CD14-positive monocyte (primary cell): ENCODE data around the gene FAM168A. TPM values are rescaled to one million over a fixed set of nuclear protein-coding genes. Genes with fewer than 3 reads are reported as not detected.

Source experiments
- DNase-seq, 3 donors: peaks; one replicate each; pipeline ENCODE4 v3.0.0-alpha.2; 2011 to 2022
- H2AFZ ChIP-seq: 2 replicates; pipeline ENCODE4 v1.6.0; 2012; ENCODE audit warnings: mild to moderate bottlenecking, low read depth, low read length, inconsistent platforms; ENCODE audit not compliant: insufficient read depth, poor library complexity, severe bottlenecking
- H3K27ac ChIP-seq, 2 donors: 1 replicate in 1 of 2; 2 replicates in 1 of 2; pipeline ENCODE4 v1.5.1; 2012 to 2013; ENCODE audit warnings: low read length in 2 of 2, control low read depth in 1 of 2, inconsistent platforms in 1 of 2, low read depth in 1 of 2, mild to moderate bottlenecking in 1 of 2
- H3K27me3 ChIP-seq, 2 donors: one replicate each; pipeline versions ENCODE4 v1.6.0 to v1.6.1; 2011 to 2013; ENCODE audit warnings: low read length in 2 of 2; ENCODE audit not compliant: control insufficient read depth in 2 of 2, insufficient read depth in 2 of 2
- H3K36me3 ChIP-seq, 2 donors: replicated peaks in 1 of 2; 1 replicate in 1 of 2; 2 replicates in 1 of 2; pipeline versions ENCODE4 v1.5.1 to v1.6.1; 2012 to 2013; ENCODE audit warnings: low read length in 2 of 2, control low read depth in 1 of 2, inconsistent platforms in 1 of 2, mild to moderate bottlenecking in 1 of 2; ENCODE audit not compliant: insufficient read depth in 2 of 2, control insufficient read depth in 1 of 2
- H3K4me1 ChIP-seq, 2 donors: 1 replicate in 1 of 2; 2 replicates in 1 of 2; pipeline versions ENCODE4 v1.5.1 to v1.6.1; 2012 to 2013; ENCODE audit warnings: low read length in 2 of 2, control low read depth in 1 of 2, inconsistent platforms in 1 of 2, mild to moderate bottlenecking in 1 of 2, moderate library complexity in 1 of 2; ENCODE audit not compliant: insufficient read depth in 2 of 2, control insufficient read depth in 1 of 2
- H3K4me2 ChIP-seq: replicated peaks from 2 replicates; pipeline ENCODE3; 2012; ENCODE audit warnings: low read length, moderate library complexity, mild to moderate bottlenecking; ENCODE audit not compliant: poor library complexity, severe bottlenecking; ENCODE audit errors: extremely low read depth
- H3K4me3 ChIP-seq, 3 experiments: fragments of 200-600 bp in 1 of 3; sonication (generic) in 1 of 3; replicated peaks in 1 of 3; 1 replicate in 2 of 3; 2 replicates in 1 of 3; pipeline ENCODE4 v1.5.1; 2011 to 2013; ENCODE audit warnings: low read length in 3 of 3, mild to moderate bottlenecking in 3 of 3, control low read depth in 2 of 3, low read depth in 2 of 3, inconsistent platforms in 1 of 3, moderate library complexity in 1 of 3
- H3K79me2 ChIP-seq: 2 replicates; pipeline ENCODE4 v1.6.0; 2012; ENCODE audit warnings: mild to moderate bottlenecking, control low read depth, inconsistent platforms, low read length, moderate library complexity; ENCODE audit not compliant: insufficient read depth
- H3K9ac ChIP-seq: 2 replicates; pipeline ENCODE4 v1.6.0; 2017; ENCODE audit warnings: low read length, mild to moderate bottlenecking; ENCODE audit not compliant: insufficient read depth, poor library complexity, severe bottlenecking
- H3K9me3 ChIP-seq, 2 donors: replicated peaks in 1 of 2; 1 replicate in 1 of 2; 2 replicates in 1 of 2; pipeline versions ENCODE4 v1.5.1 to v1.6.1; 2012 to 2013; ENCODE audit warnings: low read length in 2 of 2, control low read depth in 1 of 2; ENCODE audit not compliant: control insufficient read depth in 1 of 2, insufficient read depth in 1 of 2
- H4K20me1 ChIP-seq: 2 replicates; pipeline ENCODE4 v1.6.0; 2012; ENCODE audit warnings: mild to moderate bottlenecking, low read length, control low read depth, moderate library complexity; ENCODE audit not compliant: insufficient read depth
- H3K27ac Mint-ChIP-seq, 7 donors: one replicate each; pipeline ENCODE4 v1.8.0; 2020; ENCODE audit warnings: mild to moderate bottlenecking in 7 of 7, mixed read lengths in 7 of 7, moderate library complexity in 6 of 7, inconsistent platforms in 2 of 7
- H3K27me3 Mint-ChIP-seq, 3 donors: one replicate each; pipeline ENCODE4 v1.8.0; 2021 to 2022; ENCODE audit warnings: low read depth in 3 of 3, mild to moderate bottlenecking in 3 of 3, mixed read lengths in 3 of 3, moderate library complexity in 3 of 3, inconsistent platforms in 1 of 3
- H3K36me3 Mint-ChIP-seq, 2 donors: one replicate each; pipeline ENCODE4 v1.8.0; 2020; ENCODE audit warnings: mixed read lengths in 2 of 2, inconsistent platforms in 1 of 2, mild to moderate bottlenecking in 1 of 2
- H3K4me1 Mint-ChIP-seq: one replicate; pipeline ENCODE4 v1.8.0; 2020; ENCODE audit warnings: mild to moderate bottlenecking, mixed read lengths
- H3K4me3 Mint-ChIP-seq, 2 donors: one replicate each; pipeline ENCODE4 v1.8.0; 2020; ENCODE audit warnings: mild to moderate bottlenecking in 2 of 2, mixed read lengths in 2 of 2, moderate library complexity in 1 of 2
- H3K9me3 Mint-ChIP-seq, 7 donors: one replicate each; pipeline ENCODE4 v1.8.0; 2020 to 2022; ENCODE audit warnings: mixed read lengths in 7 of 7, mild to moderate bottlenecking in 6 of 7, moderate library complexity in 6 of 7, inconsistent platforms in 2 of 7
- WGBS: methylation state at CpG from one replicate; pipeline ENCODE4 v1.1.5; 2013; ENCODE audit warnings: missing lambda C conversion rate; ENCODE audit not compliant: insufficient coverage; 5-methylcytosine and 5-hydroxymethylcytosine counted together
- intact Hi-C, 2 donors: fragments of 100-400 bp; cut with micrococcal nuclease; formaldehyde crosslinking; loops; one replicate each; pipeline versions ENCODE4 v1.15.0 to v1.15.1; 2023
- polyA plus RNA-seq, 3 donors: library from polyadenylated mRNA; depleted of rRNA in 1 of 3; unstranded in 2 of 3; stranded (reverse) in 1 of 3; fragments of 300-500 nt in 2 of 3; fragments of >200 nt in 1 of 3; fragmentation: Illumina TruSeq in 2 of 3; gene quantifications; 1 replicate in 2 of 3; 2 replicates in 1 of 3; pipeline ENCODE4 v1.2.3, GENCODE V29; 2012 to 2021
- TF ChIP-seq, protein P1 (sequence below): fragments of 200-600 bp; IDR thresholded peaks from one replicate; pipeline ENCODE4 v1.8.0; 2022; ENCODE audit warnings: antibody characterized with exemption, mild to moderate bottlenecking

The FAM168A gene
- polyA plus RNA-seq, 3 donors, result 1.4 to 13.3 (median 2.1) TPM

GRCh38 chr11:73579641-73580434 lies 18.1 kb downstream of the FAM168A start:
- Histone ChIP-seq H3K9ac (no peak overlapping the region), H3K27ac (no peak overlapping the region), H3K27me3 (no peaks in the 10 kb centered on the region), H3K4me1 (peaks cover 0 to 2% of the 10 kb centered on the region in 2 donors), H3K79me2 (peaks cover 17% of the 10 kb centered on the region), H3K36me3 (peaks cover 0 to 21% of the 10 kb centered on the region in 2 donors), H3K9me3 (peaks cover 0 to 2% of the 10 kb centered on the region in 2 donors), H2AFZ (no peak overlapping the region), H3K4me2 (no peak overlapping the region), H3K4me3 (no peak overlapping the region), H4K20me1 (peaks cover 36% of the 10 kb centered on the region)
- Mint-ChIP-seq H3K27me3 (no peaks in the 10 kb centered on the region), H3K4me1 (peaks cover 7% of the 10 kb centered on the region), H3K4me3 (no peak overlapping the region), H3K27ac (peak overlapping the region in 1 of 7 donors; percentile 11), H3K36me3 (peaks cover 32 to 38% of the 10 kb centered on the region in 2 donors), H3K9me3 (peaks cover 0 to 4% (median 0%) of the 10 kb centered on the region in 7 donors)
- DNase-seq, result no peak
- intact Hi-C loops, result no loop called here
- TF ChIP-seq, protein P1, sequence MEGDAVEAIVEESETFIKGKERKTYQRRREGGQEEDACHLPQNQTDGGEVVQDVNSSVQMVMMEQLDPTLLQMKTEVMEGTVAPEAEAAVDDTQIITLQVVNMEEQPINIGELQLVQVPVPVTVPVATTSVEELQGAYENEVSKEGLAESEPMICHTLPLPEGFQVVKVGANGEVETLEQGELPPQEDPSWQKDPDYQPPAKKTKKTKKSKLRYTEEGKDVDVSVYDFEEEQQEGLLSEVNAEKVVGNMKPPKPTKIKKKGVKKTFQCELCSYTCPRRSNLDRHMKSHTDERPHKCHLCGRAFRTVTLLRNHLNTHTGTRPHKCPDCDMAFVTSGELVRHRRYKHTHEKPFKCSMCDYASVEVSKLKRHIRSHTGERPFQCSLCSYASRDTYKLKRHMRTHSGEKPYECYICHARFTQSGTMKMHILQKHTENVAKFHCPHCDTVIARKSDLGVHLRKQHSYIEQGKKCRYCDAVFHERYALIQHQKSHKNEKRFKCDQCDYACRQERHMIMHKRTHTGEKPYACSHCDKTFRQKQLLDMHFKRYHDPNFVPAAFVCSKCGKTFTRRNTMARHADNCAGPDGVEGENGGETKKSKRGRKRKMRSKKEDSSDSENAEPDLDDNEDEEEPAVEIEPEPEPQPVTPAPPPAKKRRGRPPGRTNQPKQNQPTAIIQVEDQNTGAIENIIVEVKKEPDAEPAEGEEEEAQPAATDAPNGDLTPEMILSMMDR, result no peak
- WGBS, result 96% methylated on average over 8 of the region's 8 CpGs

DNA sequence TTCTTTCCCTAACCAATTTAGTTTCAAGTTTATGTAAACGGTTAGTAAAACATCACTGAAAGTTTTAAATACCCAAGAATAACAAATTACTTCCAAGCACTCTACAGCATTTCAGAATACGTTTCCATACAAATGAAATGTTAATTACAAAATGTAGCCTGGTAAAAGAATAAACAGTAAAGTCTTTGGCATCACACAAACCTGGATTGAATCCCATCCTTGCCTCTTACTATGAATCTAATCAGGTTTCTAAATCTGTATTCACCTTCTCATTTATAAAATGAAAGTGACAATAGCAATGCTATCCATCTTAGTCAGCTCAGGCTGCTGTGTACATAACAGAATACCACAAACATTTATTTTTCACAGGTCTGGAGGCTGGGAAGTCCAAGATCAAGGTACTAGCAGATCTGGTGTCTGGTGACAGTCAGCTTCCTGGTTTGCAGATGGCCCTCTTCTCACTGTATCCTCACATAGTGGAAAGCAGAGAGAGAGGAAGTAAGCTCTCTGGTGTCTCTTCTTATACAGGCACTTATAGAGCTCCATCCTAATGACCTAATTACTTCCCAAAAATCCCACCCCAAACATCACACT lies 19.2 kb downstream of the FAM168A start:
- Histone ChIP-seq H3K36me3 (peaks cover 0 to 21% of the 10 kb centered on the region in 2 donors), H3K4me1 (peaks cover 0 to 5% of the 10 kb centered on the region in 2 donors), H3K27me3 (no peaks in the 10 kb centered on the region), H3K4me2 (no peak overlapping the region), H4K20me1 (peaks cover 34% of the 10 kb centered on the region), H3K79me2 (peaks cover 13% of the 10 kb centered on the region), H2AFZ (no peak overlapping the region), H3K27ac (peak overlapping the region in 1 of 2 donors; percentile 32), H3K9me3 (peaks cover 0 to 2% of the 10 kb centered on the region in 2 donors), H3K9ac (no peak overlapping the region), H3K4me3 (no peak overlapping the region)
- peak in 2 of 3 donors; percentile 21 to 30 for DNase-seq
- Mint-ChIP-seq H3K36me3 (peaks cover 28 to 29% of the 10 kb centered on the region in 2 donors), H3K4me1 (peaks cover 10% of the 10 kb centered on the region), H3K4me3 (no peak overlapping the region), H3K27me3 (no peaks in the 10 kb centered on the region), H3K9me3 (peaks cover 0 to 4% (median 0%) of the 10 kb centered on the region in 7 donors), H3K27ac (peak overlapping the region in 3 of 7 donors; percentile 42 to 73 (median 68))
- intact Hi-C loops, result no loop called here
- TF ChIP-seq, protein P1, result no peak
- WGBS, result no CpG with 5 or more reads among the region's 2 CpGs
